H1 (cell line): Measurements from ENCODE around the gene OPHN1.

Experiments
- CTCF ChIP-seq, 3 experiments: IDR thresholded peaks; 1 replicate in 2 of 3; 2 replicates in 1 of 3; pipeline versions ENCODE4 v1.5.1 to v1.6.1; 2011; ENCODE audit warnings: low read length in 3 of 3, mild to moderate bottlenecking in 3 of 3, inconsistent platforms in 2 of 3, low read depth in 1 of 3, moderate library complexity in 1 of 3; ENCODE audit not compliant: insufficient read depth in 1 of 3; ENCODE audit errors: control extremely low read depth in 1 of 3
- EP300 ChIP-seq, 2 experiments: IDR thresholded peaks; 1 replicate in 1 of 2; 2 replicates in 1 of 2; pipeline ENCODE4 v1.6.1; 2011 to 2012; ENCODE audit warnings: low read depth in 2 of 2, low read length in 2 of 2, mild to moderate bottlenecking in 2 of 2, borderline replicate concordance in 1 of 2, inconsistent platforms in 1 of 2, moderate library complexity in 1 of 2
- HDAC2 ChIP-seq, 2 experiments: fragments of 300-600 bp in 1 of 2; sonication (generic) in 1 of 2; IDR thresholded peaks; 2 replicates each; pipeline ENCODE4 v1.6.1; 2011 to 2012; ENCODE audit warnings: low read depth in 2 of 2, low read length in 2 of 2, mild to moderate bottlenecking in 2 of 2, moderate library complexity in 2 of 2, borderline replicate concordance in 1 of 2, inconsistent platforms in 1 of 2
- HDAC6 ChIP-seq: IDR thresholded peaks from one replicate; pipeline ENCODE4 v1.7.1; 2012; ENCODE audit warnings: low read depth, mild to moderate bottlenecking, inconsistent platforms, low read length, moderate library complexity
- JUN ChIP-seq: IDR thresholded peaks from 2 replicates; pipeline ENCODE4 v1.6.1; 2011; ENCODE audit warnings: low read depth, mild to moderate bottlenecking, improper control_type of control experiment, low read length
- RNF2 ChIP-seq: fragments of 200-900, 300-1000 bp; sonication (generic); IDR thresholded peaks from 2 replicates; pipeline ENCODE4 v1.7.1; 2016; ENCODE audit warnings: borderline replicate concordance, low read depth, mild to moderate bottlenecking, antibody characterized with exemption, low read length; ENCODE audit not compliant: poor library complexity, severe bottlenecking; ENCODE audit errors: missing control alignments
- SP1 ChIP-seq: IDR thresholded peaks from 2 replicates; pipeline ENCODE4 v1.6.1; 2011; ENCODE audit warnings: low read depth, low read length
- TAF1 ChIP-seq: IDR thresholded peaks from 2 replicates; pipeline ENCODE4 v1.6.1; 2011; ENCODE audit warnings: mild to moderate bottlenecking, low read depth, low read length
- USF2 ChIP-seq: IDR thresholded peaks from 2 replicates; pipeline ENCODE4 v1.6.1; 2011; ENCODE audit warnings: low read length, improper control_type of control experiment

GRCh38 chrX:68480969-68481368, 47.7 kb upstream of the OPHN1 start:
- no peak for TF ChIP-seq TAF1
- TF ChIP-seq CTCF (IDR thresholded peaks at IDR 0.05; ENCODE audit: control extremely low read depth in 1 of 3, insufficient read depth in 1 of 3, low read depth in 1 of 3, low read length in 3 of 3): no peak
- TF ChIP-seq JUN: no peak
- no peak for TF ChIP-seq HDAC6
- TF ChIP-seq USF2: no peak
- no peak for TF ChIP-seq SP1
- no peak for TF ChIP-seq EP300 (IDR thresholded peaks at IDR 0.05; ENCODE audit: borderline replicate concordance in 1 of 2, low read depth in 2 of 2, low read length in 2 of 2)
- TF ChIP-seq RNF2: no peak
- no peak for TF ChIP-seq HDAC2 (IDR thresholded peaks at IDR 0.05; ENCODE audit: borderline replicate concordance in 1 of 2, low read depth in 2 of 2, low read length in 2 of 2)
